GM19238 (cell line): ENCODE measurements around the gene FTH1.
"Not testable (repeated sequence)": the region's sequence is repeated elsewhere in the genome, so short reads cannot be mapped to it uniquely, and the experiment has no call there.

Source experiments
- DNase-seq: peaks from one replicate; pipeline ENCODE4 v3.0.0; 2011; ENCODE audit warnings: low spot score; ENCODE audit not compliant: insufficient read length

FTH1 gene

DNA sequence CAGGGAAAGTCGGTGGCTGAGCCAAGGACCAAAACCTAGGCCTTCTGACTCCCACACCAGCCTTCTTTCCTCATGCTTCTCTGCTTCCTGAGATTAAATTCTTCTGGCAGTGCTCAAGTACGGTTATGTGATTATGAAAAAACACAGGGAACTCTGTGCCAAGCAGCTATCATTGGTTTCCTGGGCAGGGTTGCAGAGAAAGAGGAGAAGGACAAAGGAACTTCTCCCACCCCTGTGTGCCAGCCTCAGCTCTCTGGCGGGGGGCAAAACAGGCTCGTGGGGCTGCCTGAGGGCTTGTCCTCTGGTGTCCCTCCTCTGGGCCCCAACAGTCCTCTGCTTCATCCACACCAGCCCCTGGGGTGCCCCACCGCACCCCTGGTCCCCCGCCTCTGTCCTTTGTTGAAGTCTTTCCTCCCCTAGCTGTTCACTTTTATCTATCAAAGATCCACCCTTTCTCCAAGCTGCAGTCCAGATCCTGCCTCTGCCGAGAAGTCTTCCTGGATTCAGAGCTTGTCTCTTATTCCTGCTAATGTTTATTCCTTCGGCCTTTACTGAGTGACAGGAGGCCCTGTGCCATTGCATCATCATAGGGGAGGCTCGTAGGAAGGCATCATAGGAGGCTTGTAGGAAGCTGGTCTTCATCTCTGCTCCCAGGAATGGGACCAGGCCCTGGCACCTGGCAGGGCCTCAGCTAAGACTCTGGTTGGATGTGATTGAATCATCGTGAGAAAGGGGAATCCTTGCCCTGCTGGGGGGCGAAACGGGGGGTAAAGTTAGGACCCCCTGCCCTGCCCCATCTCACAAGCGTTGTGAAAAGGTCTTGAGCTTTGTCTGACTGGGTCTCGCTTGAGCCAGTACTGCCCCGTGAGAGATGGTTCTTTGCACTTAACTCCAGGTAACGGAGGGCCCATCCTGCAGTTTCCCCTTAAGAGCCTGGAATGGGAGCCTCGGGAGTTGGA, 11.5 kb upstream of the FTH1 start:
- DNase-seq: no peak

DNA sequence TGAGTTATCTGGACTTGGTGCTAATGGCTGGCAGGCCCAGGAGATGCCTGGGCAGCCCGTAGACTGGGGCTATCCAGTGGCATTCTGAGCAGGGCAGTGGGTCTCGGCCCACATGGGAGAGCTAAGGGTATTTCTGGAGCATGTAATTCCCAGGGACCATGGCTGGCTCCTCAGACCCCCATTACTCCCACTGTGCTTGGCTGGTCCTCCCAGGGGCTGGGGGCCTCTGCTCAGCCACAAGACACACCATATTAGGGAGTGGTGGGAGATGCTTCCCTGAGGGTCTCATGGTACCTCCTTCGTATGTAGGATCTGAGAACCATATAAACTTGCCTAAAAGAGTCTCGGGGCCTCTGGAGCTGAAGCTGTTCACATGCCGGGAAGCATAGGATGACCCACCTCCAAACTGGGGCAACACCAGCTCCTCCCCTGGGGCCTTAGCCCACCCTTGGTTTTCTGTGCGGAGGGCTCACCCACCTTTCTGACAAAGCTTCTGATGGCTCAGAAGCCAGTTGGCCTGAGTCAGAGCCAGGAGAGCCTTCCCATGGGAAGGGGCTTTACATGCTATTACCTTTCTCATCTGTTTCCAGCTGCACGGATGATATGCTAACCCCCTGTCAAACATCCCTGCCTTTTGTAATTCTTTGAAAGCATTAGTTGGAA, 9.5 kb upstream of the FTH1 start:
- no peak for DNase-seq

DNA sequence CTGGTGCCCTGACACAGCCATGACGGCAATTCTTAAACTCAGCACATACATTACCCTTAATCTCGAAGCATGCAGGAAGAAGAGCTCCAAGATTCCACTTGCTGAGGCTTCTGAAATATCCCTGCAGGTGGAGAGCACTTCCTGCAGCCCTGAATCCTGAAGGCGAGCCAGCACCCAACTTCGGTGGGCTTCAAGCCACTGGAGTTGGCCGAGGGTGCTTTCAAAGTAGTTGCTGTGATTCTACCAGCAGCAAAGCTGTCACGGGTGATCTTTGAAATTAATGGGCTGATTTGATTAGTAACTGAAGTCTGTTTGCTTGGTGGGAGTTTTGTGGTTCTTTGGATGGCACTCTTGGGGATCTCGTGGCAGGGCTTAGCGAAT, 9.0 kb upstream of the FTH1 start:
- DNase-seq: no peak

DNA sequence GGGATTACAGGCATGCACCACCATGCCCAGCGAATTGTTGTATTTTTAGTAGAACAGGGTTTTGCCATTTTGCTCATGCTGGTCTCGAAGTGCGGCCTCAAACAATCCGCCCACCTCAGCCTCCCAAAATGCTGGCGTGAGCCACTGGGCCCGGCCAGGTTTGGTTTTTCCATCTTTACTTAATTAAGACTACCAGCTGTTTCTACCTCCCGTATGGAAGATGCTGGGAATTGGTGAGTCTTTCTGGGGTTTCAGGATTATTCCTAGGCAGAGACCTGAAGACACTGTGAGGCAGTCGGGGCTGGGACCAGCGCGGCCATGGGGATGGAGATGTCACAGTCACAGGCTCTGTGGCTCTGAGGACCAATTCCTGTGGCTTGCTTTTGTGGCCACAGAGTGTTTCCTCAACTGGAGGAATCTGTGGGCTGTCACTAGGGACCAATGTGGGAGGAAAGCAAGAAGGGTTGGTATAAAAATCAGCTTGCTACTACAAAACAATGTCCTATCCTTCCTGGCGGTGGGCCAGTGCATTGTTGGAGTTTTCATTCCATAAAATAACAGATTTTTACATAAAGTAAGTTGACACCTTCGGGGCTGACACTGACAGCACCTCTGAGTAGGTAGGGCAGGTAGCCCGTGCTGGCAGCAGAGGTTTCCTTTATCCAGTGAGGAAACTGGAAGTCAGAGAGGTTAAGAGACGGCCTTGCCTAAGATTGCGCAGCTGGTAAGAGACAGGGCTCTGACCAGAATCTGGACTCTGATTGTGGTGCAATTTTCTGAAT, 8.4 kb upstream of the FTH1 start:
- no peak for DNase-seq

DNA sequence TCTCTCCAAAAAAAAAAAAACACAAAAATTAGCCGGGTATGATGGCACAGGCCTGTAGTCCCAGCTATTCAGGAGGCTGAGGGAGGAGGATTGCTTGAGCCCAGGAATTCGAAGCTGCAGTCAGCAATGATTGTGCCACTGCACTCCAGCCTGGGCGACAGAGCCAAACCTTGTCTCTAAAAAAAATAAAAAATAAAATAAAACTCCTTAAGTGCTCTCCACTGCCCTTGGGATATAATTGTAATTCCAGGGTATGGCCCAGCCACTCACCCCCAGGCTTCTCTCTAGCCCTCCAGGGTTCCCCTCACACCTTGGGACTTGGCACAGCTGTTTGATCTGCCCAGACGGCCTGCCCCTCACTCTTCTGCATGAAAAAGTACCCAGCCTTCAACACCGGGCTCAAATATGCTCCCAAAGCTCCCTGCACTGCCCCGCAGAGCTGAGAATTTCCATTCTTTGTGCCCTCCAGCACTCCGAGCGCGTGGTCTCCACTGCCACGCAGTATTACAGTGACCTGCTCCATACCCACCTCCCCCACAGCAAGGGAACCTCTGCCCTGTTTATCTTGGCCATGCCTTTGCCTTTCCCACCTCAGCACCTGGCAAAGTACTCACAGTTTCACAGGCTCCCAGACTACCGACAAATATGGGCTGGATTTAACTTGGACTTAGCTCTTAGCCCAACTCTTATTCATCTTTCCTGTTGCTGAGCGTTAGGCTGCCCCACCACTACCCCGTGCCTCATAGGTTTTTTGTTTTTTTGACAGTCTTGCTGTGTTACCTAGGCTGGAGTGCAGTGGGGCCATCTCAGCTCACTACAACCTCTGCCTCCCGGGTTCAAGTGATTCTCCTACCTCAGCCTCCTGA, 7.6 kb upstream of the FTH1 start:
- DNase-seq: no peak

DNA sequence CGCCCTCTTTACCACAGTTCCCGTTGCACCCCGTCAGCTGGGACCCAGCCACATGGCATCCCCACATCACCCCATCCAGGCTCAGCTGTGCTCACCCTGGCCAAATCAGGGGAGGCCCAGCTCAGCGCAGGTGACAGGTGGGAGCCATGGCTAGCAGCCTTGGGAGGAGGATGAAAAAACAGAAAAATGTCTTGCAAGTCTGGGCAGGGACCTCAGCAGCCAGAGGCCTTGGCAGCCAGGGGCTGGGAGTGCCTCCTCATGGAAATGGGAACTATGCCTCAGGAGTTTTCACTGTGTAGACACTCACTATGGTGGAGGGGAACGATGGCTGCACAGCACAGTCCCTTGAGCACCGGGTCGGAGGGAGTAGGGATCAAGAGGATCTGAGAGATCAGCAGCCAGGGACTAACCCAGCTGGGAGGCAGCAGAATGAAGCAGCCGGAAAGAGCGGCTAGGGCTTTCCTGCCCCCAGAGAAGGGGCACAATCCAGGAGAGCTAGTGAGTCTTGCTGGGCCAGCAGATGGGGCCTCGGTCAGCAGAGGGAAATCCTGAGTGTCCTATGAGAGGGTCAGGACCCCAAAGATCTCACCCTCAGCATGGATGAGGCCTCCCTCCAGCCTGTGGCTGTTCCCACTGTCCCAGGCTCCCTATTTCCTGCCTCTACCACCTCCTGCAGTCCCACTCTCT, 6.2 kb upstream of the FTH1 start:
- DNase-seq: no peak

DNA sequence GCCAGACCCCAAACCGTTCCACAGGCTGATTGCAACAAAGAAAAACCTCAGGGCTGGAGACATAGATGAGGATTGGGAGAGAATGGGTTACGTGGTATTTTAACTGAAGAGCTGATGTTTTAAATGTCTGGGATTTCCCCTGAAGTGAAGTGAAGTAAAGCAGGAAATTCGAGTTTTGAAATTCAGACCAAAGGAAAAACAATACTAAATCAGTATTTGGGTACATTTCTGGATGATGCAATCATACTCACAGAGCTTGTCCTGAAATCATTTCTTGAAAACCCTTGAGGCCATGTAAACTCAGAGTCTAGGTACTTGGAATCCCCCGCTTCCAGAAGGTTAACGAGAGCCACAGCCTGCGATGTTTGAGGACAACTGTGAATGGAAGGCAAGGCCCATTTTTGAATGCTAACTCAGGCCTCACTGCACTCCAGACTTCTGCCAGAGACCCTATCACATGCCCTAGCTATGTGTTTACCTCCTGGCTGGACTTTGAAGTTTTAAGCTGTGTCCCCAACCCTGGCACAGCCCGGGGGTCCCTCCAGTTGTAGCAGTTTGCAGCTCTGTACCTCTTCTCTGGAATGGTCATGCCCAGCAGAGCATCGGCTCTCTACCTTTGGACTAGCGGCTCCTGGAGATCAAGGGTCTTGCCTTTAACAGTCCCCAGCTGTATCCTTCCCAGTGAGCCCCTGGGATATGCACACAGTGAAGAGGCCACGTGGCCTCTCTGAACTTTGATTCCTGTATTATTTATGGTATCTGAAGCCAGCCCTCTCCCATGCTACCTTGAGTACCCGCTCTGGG, 5.4 kb upstream of the FTH1 start:
- DNase-seq: no peak

DNA sequence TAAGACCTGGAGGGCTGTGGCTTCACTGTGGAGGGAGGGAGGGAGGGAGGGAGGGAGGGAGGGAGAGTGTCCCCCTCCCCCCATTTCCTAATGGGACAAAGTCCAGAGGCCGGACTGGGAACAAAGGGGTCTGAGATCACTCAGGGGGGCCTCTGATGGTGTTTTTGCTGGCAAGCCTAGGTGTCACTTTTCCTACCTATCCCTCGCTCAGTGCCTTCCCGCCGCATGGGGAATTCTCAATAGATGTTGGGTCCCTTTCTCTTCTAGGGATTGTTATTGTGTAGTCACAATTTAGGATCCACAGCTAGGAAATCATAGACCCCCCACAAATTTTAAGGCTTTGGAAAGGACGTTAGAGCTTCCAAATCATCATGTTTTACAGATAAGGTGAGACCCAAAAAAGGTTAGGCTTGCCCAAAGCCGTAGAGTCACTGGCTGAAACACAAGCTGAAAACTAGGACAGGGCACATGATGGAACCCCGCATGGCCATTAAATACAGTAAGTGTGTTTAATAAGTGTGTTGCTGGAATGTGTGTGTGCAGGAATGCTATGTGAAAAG, 4.8 kb upstream of the FTH1 start:
- no peak for DNase-seq

DNA sequence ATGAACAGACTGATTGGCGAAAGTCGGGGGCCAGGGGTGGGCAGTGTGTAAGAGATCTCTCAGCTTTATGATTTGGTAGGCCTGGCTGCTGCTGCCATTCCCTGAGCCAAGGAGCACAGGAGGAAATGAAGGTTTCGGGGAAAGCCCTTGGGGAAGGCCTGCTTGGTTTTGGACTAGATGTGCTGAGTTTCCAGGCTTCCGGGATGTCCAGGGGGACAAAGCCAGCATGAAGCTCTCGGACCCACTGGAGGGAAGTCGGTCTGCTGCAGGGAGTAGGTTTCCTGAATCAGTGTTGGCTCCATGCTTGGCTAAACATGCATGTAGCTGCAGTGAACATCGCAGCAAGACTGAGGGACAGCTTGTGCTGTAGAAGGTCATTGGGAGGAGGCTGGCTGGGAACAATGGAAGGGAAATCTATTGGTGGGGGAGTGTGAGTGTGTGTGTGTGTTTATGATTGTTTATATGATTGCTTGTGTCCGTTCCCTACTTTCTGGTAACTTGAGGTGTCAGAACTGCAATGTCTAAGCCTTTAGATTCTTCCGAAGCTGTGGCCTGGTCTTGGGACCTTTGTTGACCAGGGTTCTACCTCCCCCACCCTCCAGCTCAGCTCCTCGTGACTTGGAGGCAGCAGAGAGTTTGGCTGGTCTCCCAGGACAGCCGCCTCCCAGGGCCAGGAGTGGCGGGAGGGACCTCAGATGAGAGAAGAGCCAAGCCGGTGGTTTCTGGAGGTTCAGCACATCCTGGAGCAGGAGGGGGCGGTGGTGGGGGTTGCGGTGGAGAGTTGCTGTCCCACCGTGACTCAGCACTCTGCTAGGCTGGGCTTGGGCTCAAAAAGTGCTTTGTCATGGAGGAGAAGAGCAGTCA, 4.0 kb upstream of the FTH1 start:
- DNase-seq: no peak

DNA sequence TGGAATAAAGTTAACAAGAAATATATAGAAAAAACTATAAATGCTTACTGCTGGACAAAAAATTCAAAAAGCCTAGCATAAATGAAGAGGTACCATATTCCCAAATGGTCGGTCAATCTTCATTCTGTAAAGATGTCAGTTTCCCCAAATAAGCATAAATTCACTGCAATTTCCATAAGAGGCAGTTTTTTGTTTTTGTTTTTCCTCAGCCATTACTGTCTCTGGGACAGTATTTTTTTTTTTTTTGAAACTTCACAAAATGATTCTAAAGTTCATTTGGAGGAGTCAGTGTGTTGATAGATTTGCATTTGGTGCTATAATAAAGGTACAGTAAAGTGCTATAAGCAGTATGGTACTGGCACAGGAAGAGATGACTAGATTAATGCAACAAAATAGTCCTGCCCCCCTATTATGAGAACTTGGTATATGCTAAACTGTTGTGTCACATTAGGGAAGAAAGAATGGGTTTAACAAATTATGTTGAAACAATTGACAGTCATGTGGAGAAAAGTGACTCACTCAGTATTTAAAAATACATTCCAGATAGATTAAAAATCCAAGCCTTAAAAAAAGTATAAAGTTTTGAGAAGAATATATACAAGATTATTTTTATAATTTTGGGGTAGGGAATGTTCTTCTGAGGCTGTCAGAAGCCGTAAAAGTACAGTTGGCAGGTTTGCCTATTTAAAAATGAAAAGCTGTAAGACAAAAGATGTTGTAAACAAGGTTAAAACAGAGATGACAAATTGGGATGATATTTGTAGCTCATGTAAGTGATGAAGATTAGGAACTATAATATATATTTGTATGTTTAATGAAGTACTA, 2.6 kb upstream of the FTH1 start:
- DNase-seq: no peak

DNA sequence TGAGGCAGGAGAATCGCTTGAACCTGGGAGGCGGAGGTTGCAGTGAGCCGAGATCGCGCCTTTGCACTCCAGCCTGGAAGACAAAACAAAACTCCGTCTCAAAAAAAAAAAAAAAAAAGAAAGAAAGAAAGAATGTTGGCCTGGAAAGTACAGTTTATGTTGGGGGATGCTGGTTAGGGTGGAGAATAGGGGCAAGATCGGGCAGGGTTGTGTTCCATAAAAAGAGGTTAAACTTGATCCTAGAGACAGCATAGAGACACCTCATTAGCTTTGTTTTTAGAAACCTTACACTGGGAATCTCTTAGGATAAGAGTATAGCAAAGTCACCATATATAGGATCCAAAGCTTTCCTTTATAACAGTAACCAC, 1.9 kb upstream of the FTH1 start:
- no peak for DNase-seq

DNA sequence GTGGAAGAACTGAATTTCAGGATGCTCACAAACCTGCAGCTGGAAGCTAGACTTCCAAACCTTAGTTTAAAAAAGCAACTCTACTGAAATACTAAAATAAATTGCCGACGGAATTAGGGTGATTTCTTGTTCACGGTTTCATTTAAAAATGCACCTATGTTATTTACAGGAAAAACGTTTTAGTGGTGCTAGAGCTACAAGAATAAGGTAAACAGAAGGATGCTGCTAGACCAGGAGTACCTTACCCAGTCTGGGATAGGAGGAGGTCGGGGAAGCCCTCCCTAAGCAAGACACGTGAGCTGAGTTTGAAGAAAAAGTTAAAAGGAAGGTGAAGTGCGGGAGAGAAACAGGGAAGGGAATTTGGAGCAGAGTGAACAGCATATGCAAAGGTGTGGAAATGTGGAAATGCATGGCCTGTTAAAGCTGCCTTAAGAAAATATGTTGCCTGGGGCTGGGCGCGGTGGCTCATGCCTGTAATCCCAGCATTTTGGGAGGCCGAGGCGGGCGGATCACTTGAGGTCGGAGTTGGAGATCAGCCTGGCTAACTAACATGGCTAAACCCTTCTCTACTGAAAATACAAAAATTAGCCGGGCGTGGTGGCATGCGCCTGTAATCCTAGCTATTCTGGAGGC, 1.4 kb upstream of the FTH1 start:
- DNase-seq: no peak

DNA sequence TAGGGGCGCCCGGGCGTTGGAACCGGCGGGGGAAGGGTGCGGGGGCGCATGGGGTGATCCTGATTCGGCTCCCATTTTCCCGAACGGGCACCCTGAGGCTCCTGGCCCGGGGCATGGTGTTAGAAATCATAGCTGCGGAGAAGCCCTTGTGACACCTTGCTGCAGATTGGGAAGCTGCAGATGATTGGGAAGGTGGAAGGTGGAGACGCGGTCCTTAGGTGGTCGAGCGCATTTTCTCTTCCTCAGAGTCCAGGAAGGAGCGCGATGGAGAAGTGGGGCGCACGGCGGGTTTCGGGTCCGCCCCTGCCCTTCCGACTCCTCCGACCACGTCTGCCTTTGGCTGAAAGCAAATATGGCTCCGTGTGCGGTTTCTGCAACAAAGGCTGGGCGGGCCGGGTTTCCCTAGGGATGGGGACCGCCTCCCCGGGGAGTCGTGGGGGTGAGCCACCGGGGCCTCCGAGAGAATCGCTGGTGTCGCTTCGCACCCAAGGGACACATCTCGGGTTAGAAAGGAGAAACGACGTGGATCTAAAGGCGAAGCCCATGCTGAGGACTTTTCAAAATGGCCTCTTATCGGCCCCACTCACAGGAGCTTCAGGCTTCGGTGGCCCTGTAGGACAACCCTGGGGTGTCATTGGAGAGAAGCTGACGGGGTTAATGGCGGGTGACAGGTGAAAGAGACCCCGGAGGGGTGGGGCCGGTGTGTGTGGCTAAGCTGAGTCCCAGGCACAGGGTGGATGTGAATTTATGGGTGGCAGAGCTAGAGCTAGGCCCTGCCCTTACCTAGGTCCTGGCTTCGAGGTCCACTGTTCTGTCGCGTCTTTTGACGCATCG, 707 bp upstream of the FTH1 start:
- DNase-seq: no peak

DNA sequence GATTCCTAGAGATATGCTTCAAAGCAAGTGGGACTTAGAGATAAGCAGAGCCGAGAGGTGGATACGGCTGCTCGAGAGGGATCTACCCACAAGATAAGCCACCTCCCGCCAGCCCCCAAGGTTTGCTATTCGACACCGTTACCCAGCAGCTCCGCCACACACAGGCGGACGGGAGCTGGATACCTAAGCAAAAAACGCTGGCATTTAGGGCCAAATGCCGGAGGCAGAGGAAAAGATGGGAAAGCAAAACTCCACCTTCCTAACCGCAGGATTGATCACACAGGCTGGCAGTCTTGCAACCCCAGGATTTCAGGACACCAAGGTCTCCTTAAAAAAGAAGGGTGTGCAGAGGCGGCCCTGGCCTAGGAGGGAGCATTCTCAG, 709 bp downstream of the FTH1 start:
- DNase-seq: no peak

DNA sequence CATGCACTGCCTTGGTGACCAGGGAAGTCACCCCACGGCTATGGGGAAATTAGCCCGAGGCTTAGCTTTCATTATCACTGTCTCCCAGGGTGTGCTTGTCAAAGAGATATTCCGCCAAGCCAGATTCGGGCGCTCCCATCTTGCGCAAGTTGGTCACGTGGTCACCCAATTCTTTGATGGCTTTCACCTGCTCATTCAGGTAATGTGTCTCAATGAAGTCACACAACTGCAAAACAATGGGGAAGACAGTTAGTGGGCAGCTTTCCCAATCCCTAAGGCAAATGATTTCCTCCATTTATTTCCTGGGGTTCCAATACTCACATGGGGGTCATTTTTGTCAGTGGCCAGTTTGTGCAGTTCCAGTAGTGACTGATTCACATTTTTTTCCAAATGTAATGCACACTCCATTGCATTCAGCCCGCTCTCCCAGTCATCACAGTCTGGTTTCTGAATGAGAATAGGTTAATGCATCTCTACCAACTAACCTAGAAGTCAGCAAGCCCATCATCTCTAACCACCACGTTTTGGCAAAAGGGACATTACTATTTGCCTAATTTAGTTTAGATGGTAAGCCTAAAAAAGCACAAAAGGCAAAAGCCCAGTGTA, 2.7 kb downstream of the FTH1 start:
- not testable (repeated sequence) for DNase-seq
